HepG2 (cell line): ENCODE results near the gene FCN3.

Experiments used
- FOXJ3 ChIP-seq: sonication (generic); formaldehyde crosslinking; IDR thresholded peaks from 2 replicates; pipeline ENCODE4 v1.4.0; 2020; ENCODE audit warnings: missing genetic modification reagents, mild to moderate bottlenecking, borderline replicate concordance
- GPN1 ChIP-seq: sonication (generic); formaldehyde crosslinking; IDR thresholded peaks from 2 replicates; pipeline ENCODE4 v1.5.1; 2020; ENCODE audit warnings: missing genetic modification reagents, borderline replicate concordance
- RCOR2 ChIP-seq: IDR thresholded peaks from 2 replicates; pipeline ENCODE4 v1.6.1; 2016; ENCODE audit warnings: missing biosample characterization, missing genetic modification reagents
- TGIF2 ChIP-seq: IDR thresholded peaks from 2 replicates; pipeline ENCODE4 v1.6.1; 2016; ENCODE audit warnings: control low read depth, missing compliant biosample characterization
- TF ChIP-seq, protein P1 (sequence below): sonication (generic); formaldehyde crosslinking; IDR thresholded peaks from 2 replicates; pipeline ENCODE4 v1.5.0; 2020; ENCODE audit warnings: mild to moderate bottlenecking, missing genetic modification reagents, moderate library complexity

- TF ChIP-seq TGIF2 (CRISPR knock-in tag) (no peak), RCOR2 (no peak), FOXJ3 (no peak), GPN1 (CRISPR knock-in tag) (no peak)
- TF ChIP-seq, protein P1, sequence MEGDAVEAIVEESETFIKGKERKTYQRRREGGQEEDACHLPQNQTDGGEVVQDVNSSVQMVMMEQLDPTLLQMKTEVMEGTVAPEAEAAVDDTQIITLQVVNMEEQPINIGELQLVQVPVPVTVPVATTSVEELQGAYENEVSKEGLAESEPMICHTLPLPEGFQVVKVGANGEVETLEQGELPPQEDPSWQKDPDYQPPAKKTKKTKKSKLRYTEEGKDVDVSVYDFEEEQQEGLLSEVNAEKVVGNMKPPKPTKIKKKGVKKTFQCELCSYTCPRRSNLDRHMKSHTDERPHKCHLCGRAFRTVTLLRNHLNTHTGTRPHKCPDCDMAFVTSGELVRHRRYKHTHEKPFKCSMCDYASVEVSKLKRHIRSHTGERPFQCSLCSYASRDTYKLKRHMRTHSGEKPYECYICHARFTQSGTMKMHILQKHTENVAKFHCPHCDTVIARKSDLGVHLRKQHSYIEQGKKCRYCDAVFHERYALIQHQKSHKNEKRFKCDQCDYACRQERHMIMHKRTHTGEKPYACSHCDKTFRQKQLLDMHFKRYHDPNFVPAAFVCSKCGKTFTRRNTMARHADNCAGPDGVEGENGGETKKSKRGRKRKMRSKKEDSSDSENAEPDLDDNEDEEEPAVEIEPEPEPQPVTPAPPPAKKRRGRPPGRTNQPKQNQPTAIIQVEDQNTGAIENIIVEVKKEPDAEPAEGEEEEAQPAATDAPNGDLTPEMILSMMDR (CRISPR knock-in tag) = no peak
Measured at GRCh38 chr1:27372022-27372807, 2.4 kb downstream of the FCN3 start.
